RPMI7951 (cell line): Measurements from ENCODE around the gene CCDC148. TPM values are rescaled to one million over a fixed set of nuclear protein-coding genes. Genes with fewer than 3 reads are reported as not detected.
"Not testable (repeated sequence)": the region's sequence is repeated elsewhere in the genome, so short reads cannot be mapped to it uniquely, and the experiment has no call there.

Experiments used
- DNase-seq: peaks from one replicate; pipeline ENCODE4 v3.0.0-alpha.2; 2012; ENCODE audit warnings: low read depth
- total RNA-seq: library from RNA; depleted of rRNA; stranded (reverse); fragments of >200 nt; shearing (Covaris generic); gene quantifications from 2 replicates; pipeline ENCODE4 v1.2.3, GENCODE V29; 2014

Gene CCDC148
- total RNA-seq, 1 experiment from 2014 or later = 1.4 TPM

- DNase-seq = no peak
Observed at GRCh38 chr2:158293722-158294121, 162.8 kb downstream of the CCDC148 start.

GRCh38 chr2:158291544-158292180, 164.9 kb downstream of the CCDC148 start:
- no peak for DNase-seq

DNA sequence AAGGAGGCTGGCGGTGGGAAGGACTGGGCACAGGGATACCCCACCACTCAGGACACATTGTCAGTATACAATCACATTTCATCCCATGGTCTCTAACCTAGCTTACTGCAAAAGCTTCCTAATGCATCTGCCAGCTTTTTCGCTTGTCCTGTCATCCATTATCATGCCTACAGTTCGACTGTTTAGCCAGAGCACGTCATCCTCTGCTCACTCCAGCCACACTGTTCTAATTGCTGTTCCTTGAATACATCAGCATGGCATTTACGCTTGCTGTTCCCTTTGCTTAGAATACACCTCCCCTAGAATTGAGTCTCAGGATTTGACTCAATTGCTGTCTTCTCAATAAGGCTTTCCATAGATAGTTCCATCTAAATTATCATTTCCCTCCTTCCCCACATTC, 166.3 kb downstream of the CCDC148 start:
- no peak for DNase-seq

DNA sequence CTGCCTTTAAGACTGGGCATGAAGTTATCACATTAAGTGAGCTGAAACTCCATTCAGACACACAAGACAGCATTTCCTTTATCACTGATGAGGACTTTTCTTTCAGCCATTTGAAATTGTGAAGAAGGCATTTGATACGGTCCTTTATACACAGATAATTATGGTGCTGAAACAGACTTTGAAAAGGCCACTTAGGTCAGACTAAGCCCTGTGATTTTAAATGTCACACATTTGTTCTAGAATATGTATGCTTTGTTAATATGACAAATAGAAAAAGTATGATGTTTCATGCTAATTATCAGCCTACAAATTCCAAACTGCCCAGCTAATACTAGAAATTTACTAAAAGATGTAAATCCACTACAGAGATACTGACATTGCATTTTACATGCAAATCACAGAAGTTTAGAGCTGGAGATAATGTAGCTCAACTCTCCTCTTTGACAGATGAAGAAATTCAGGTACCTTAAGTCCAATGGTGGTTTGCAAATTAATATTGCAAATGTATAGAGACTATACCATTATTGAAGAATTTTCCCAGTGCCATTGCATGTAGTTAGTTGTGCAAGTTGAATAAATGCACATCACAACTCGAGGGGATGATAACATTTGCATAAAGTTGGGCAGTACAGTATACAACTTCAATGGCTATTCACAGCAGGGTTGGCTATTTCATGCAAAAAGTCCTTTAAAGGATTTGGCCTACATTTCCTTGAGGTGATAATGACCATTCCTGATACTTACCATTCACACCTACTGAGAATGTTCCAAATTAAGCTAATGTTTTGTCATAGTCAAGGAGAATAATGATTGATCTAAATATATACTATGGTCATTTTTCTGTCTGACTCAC, 179.7 kb downstream of the CCDC148 start:
- no peak for DNase-seq

DNA sequence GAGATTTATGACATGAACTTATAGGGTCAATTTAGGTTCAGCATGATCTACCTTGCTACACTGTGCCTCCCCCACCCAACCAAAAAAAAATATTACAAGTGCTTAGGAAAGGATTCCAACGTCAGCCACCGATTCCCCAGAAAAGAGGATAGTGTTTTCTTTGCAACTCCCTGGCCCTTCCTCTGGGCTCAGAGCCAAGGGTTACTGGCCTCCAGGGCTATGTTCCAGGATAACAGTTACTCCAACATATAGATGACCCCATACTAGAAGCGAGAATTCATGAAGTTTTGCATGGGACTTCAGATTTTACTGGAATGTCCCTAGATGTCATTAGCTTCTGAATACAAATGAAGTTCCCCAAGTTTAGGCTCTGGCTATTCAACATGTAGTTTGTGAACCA, 182.8 kb downstream of the CCDC148 start:
- no peak for DNase-seq

DNA sequence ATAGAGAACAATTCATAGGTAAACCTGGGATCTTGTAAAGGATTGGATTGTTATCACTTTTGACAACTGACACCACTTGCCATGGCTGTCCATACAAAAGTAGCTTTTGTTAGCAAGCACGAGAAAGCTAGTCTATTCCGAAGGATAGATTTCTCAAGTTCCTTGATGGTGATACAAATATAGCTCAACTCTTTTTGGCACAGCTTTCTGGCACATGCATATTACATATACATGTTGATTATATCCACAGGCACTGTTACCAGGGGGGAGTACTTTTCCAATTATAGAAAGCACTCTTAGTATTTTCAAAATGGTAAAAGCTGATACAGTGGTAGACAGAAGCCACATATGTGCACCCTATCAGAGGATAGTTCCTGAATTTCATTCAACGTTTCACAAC, 186.0 kb downstream of the CCDC148 start:
- no peak for DNase-seq

DNA sequence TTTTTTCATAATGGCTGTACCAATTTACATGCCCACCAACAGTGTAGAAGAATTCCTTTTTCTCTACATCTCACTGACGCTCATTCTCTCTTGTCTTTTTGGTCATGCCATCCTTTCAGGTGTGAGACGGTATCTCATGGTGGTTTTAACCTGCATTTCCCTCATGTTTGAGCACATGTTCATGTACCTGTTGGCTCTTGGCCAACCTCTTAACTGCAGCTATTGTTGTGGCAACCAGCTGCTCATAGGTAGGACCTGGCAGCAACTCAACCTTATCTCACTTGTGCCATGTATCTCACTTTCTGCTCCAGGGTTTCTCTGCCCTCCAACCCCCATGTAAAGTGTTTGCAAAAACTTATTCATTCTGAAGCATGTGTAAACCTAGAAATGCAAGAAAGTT, 187.4 kb downstream of the CCDC148 start:
- DNase-seq = no peak

DNA sequence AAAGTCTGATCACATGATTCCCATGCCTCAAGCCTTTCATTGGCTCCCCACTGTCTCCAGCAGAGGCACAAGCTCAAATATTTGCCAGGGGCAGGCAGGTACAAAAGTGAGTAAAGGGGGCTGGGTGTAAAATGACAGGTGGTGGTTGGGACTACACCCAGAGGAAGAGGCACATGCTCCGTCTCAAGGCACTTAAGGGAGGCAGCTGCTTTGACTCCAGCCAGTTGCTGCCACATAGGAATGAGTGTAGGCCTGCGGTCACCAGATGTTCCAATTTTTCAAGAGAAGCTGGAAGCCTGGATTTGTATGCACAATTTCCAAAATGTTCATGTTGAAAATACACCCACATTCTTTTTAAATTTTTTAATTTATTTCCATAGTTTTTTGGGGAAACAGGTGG, 190.4 kb downstream of the CCDC148 start:
- DNase-seq = no peak

DNA sequence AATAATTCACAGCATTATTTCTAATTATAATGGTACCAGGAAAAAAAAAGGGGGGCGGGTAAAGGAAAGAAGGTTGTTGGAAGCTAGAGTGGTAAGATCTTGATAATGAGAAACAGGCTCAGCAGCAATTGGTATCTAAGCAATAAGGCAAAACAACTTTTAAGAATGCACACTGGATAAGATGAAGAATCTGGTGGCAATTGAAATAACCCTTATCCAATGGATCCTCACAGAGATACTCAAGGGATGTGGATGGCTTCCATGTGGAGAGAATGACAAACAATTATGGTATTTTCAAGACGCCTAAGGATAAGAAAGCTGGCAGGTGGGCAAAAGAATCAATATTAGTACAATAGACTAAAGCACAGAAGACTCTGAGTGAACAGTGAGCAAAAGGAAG, 201.3 kb downstream of the CCDC148 start:
- no peak for DNase-seq

GRCh38 chr2:158253170-158253569, 203.4 kb downstream of the CCDC148 start:
- DNase-seq = no peak

- DNase-seq = no peak
Observed at GRCh38 chr2:158251356-158251755, 205.2 kb downstream of the CCDC148 start.

DNA sequence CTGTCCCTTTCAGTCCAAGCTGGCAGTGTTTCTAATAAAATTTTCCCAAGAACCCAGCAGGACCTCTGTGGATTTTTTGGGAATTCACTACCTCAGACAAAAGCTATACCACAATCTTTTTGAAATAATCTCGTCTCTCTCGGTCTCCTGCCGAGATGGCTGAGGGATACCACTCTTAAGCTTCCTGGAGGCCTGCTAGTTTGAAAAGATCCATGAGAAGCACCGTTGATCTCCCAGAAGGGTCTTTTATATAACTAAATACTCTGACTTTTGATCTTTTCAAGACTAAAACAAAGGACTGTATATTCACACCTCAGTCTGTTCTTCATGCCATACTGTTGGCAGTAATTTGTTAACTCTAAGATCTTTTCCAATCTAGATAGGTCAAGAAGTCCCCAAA, 213.2 kb downstream of the CCDC148 start:
- DNase-seq = no peak

DNA sequence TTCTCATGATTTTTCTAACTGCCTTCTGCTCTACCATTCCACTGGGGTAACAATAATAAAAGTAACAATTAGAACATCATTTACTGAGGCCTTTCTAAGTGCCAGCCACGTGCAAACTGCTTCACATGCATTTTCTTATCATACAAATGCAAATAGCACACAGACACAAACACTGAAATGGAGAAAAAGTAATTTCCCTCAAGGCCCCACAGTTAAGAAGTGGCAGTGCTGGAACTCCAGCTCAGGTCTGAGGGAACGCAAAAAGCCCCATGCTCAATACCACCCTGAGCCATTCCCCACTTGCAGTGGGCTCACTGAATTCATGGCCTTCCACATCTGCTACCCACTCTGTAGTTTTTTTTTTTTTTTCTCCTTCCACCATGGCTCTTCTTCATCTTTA, 214.3 kb downstream of the CCDC148 start:
- DNase-seq = no peak

DNA sequence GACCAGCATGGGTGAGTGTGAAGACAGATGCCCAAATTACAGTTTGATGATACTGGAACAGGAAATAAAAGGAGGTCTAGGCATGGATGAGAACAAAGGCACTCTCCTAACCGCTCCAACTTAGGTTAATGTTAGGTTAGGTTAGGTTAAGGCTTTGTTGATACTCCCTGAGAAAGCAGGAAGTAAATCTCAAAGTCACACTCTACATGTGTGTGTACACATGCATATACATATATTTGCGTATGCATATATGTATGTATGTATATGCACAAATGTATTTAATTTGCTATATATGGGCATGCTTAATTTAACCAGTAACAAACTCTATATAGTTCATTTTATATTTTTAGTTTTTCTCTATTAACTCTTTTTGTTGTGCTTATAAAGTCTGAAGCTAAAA, 215.6 kb downstream of the CCDC148 start:
- DNase-seq = no peak

DNA sequence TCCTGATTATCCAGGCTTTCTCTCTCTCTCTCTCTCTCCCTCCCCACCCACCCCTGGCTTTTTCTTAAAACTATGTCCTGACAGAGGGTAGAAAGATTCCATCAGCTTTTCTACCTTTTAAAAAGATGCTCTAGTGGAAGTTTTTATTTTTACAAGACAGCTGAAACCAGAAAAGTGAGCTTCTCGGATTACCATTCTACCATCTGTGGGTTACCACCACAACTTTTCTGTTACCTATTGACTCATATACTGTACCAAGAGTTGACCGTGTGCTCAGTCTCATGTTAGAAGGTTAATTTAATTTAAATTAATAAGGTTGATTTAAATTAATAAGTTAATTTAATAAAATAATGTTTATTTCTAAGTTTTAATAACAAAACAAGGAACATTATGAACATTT, 217.3 kb downstream of the CCDC148 start:
- no peak for DNase-seq

DNA sequence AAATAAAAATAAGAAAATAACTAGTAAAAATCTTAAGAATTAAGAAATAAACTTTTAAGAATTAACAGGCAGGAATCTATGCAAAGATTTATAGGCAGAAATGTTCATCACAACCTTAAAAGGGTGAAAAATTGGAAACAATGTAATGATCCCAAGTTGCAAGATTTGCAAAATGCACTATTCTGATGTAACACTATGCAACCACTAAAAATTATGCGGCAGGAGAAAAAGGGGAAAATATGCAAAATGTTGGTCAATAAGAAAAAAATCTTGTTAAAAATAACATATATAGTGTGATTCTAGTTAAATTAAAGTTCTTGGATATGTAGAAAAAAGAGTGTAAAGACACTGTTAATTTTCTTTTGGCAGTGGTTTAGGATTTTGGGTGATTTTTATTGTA, 222.1 kb downstream of the CCDC148 start:
- no peak for DNase-seq

DNA sequence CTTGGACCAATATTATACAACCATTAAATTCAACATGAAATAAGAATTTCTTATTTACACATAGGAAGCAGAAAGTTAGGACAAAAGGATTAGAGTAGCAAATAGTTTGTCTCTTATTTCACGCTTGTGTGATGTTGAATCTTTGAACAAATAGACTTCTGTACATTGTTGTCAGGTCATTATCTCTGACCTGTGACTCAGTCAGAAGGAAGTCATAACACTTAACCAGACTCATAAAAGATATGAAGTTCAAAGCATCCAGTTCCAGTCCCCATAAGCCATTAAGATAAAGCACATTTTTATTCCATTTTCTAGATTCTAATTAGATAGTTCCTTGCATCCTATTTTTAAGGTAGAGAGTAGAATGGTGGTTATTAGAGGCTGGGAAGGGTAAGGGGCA, 224.1 kb downstream of the CCDC148 start:
- peak; percentile 29 for DNase-seq

DNA sequence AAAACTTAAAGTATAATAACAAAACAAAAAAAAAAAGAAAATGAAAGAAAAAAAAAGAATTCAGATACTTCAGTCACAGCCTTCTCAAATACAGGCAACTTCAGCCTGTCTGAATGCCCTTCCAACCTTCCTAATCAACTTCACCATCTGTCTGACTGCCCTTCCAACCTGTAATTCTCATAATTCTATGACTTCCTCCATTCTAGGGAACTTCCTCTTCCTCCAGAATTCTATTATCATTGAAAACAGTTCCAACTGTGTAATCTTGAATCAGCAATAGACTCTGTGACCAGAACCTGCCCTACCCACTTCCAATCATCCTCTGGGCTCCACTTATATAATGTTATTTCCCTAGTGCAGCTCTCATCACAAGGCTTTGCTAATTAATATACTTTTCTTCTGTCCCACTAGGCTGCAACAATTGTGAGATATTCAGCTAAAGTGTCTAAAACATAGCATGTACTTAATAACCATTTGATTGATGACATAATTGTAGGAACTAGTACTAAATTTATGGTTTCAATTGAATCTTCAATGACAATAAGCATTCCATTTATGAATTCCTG, 227.5 kb downstream of the CCDC148 start:
- DNase-seq = no peak

GRCh38 chr2:158223066-158223465, 233.5 kb downstream of the CCDC148 start:
- DNase-seq = not testable (repeated sequence)

DNA sequence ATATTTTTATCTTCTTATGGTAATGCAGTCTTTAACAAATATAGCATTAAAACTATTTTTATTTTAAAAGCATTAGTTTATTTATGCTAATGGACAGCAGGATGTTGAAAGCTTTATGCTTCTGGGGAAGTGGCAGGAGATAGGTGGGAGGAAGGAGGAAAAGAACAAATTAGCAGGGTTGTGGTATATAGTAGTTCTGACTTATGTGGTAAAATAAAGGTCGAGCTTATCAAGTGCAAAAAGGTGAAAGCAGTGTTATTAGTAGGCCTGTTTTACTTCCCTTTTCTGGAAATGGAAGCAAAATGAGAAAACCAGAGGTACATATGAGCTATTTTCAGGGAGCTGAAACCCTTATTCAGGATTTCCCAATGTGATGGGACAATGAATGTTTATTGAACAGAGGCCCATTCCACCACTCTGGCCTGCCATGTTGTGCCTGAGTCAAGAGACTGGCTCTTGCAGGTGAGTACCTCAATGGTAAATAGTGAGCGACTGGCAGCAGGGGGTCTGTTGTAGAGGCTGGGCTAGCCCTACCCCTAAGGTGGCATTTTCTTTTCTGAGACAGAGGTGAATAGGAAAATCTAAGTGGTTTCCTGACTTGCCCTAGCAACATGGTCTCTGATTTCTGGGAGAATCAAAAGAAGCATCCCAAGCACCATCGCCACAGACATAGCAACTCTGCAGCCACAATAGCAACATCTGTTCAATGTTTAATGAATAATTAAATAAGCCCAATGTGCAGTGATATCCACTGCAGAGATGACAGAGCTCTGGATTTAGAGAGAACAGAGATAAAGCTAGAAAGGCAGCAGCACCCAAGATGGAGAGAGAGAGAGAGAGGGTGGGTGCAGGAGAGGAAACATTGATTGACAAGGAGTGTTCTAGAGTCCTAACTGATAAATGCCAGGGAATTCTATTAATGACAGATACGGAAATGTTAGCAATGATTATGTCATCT, 235.2 kb downstream of the CCDC148 start:
- no peak for DNase-seq

GRCh38 chr2:158217593-158217992, 239.0 kb downstream of the CCDC148 start:
- no peak for DNase-seq

DNA sequence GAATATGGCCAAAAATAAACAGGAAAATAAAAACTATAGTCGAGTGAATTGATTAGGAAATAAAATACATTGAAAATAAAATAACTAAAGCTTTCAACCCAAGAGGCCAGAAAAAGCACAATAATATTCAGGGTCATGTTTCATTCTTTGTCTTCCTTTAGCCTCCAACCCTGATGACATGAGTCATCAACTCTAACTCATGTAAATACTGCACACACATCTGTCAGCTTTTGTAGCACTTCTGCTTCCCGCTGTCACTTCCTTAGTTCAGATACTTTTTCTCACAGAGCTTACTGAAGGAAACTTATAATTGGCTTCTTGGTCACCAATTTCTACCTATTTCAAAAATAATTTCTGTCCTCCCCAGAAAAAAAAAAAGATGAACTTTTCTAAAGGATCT, 242.1 kb downstream of the CCDC148 start:
- peak; percentile 49 for DNase-seq
